ENCODE results near the gene ITFG1.

The ITFG1 gene

DNA sequence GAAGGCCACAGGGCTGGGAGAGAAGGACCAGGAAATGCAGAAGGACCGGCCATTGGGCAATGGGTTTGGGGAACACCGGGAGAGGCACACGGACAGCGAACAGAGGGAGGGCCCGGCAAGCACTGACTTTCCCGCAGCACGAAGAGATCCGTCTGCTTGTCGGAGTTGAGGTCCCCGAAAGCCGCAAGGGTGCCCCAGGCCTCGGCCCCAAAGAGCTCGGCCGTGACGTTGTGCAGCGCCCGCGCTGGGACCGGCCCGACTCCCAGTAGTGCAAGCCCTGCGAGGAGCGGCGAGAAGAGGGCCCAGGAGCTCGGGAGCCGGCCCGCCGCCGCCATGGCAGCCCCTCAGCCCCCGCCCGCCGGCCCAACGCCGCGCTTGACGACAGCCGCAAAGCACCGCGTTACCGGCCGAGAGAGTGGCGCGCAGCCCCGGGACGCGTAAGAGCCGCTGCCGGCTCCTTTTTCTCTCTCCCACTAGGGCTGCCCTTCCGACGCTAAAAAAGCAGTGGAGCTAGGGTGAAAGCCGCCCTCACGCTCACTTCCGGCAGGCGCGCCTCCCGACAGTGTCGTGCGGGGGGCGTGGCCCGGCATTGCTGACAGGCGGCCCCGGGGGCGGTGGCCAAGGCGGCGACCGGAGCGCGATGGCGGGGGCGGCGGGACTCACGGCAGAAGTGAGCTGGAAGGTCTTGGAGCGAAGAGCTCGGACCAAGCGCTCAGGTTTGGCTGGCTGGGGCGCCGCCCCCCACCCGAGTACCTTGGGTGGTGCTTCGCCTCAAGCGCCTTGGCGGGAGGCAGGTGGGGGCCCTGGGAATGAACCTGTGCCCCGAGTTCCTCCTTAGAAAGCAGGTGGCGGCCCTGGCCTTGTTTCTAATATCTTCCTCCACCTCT, at the start of gene ITFG1, which contains the start of gene PHKB:
Gene ITFG1 (minus strand): TSS at position 353 of the 887 bp plus-strand sequence. CDS start 18 bp downstream, at position 335.
Gene PHKB (plus strand): TSS at position 621 of the 887 bp plus-strand sequence. CDS start 20 bp downstream, at position 641.
- DNase-seq, result peak; percentile 76 to 79

- DNase-seq, result no peak
These were observed 46.8 kb upstream of the ITFG1 start for GRCh38 chr16:47507701-47508100.

DNA sequence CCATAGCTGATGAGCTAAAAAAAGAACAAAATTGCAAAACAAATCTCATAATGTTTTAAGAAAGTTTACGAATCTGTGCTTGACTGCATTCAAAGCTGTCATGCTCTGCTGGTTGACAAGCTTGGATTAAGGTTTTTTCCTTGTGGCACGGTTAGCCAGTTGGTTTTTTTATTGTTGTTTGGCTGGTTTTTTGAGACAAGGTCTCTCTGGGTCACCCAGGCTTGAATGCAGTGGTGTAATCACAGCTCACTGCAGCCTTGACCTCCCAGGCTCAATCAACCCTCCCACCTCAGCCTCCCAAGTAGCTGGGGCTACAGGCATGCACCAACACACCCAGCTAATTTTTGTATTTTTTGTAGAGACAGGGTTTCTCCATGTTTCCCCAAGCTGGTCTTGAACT, 45.9 kb upstream of the ITFG1 start:
- no peak for DNase-seq

GRCh38 chr16:47504599-47504998, 43.7 kb upstream of the ITFG1 start:
- no peak for DNase-seq

GRCh38 chr16:47503936-47504335, 43.1 kb upstream of the ITFG1 start:
- no peak for DNase-seq

DNA sequence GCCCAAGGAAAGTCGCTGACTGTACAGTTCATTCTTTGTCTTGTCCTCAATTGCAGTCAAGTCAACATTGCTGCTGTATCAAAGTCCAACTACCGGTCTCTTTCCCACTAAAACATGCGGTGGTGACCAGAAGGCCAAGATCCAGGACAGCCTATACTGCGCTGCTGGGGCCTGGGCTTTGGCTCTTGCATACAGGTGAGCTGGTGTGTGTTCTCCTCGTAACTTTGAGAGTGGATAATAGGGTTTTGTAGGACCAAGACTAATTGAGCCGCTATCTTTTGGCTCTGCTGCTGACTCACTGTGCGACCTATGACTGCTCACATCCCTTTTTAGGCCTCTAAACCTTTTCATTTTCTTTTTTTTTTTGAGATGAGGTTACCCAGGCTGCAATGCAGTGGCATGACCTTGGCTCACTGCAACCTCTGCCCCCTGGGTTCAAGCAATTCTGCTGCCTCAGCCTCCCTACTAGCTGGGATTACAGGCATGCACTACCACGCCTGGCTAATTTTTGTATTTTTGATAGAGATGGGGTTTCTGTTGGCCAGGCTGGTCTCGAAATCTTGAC, 38.9 kb upstream of the ITFG1 start:
- no peak for DNase-seq

DNA sequence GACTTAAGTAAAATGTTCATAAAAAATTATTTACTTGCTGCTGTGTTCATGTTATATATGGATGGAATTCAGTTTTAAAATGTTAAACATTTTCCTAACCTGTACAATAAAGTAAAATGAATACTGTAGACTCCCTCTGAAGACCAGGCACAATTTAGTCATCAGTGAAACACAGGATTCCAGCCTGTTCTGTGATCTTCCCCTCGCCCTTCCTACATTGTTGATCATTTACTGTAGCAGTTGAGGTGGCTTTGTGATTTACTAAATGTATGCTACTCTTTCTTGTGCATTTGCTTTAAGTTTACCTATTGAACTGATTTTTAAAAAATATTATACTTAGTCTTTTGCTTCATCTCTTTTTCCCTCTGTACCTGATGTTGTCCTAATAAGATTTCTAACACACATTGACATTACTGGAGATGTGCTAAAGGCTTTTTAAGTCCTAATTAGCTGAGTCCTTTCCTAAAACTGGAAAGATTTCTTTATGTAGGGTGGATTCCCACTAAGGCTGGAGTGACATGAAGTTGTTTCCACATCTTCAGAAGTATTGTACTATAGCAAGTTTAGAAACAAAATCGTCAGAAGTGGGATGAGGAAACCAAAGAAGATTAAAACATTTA, 38.3 kb upstream of the ITFG1 start:
- DNase-seq, result no peak

GRCh38 chr16:47493381-47494337, 32.8 kb upstream of the ITFG1 start:
- DNase-seq, result no peak

DNA sequence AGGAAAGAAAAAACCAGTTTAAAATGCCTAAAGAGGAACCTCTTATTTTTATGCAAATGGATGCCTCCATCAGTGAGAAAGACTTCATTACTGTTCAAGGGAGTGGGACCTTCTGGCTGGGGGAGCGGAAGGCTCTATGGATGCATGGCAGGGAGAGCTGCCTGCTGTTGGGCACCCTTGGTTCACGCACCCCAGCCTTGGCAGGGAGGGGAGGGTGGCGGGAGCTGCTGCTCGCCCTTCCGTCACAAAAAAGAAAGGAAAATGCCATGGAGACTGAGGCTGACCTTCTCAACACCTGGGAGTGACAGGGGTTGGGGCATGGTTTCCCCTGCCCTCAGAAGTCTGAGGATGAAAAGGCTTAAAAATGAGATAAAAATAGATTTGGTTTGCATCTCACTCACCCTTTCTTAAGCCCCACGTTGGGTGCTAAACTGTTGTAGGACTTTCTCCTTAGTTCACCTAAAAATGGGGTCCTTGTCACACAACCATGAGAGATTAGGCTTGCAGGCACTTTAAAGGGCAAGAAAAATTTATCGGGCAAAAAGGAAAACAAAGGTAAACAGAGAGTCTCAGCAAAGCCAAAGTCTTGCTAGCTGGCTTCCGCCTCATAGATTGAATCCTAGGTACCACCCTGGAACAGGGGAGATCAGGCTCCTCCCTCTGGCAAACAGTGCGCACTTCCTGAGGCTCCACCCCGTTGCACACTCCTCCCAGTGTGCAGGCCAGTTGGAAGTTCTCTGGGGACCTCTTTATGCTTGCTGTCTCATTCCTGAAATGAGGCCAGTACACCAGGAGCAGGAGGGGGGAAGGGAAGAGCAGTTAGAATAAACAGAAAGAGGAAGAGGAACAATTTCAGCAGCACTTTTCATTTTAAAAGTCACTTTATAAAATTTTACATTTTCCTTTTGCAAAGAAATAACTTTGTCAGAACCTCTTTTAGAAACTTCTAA, 31.8 kb upstream of the ITFG1 start:
- DNase-seq, result no peak

- DNase-seq, result no peak
These were observed 31.2 kb upstream of the ITFG1 start for GRCh38 chr16:47492036-47492427.

DNA sequence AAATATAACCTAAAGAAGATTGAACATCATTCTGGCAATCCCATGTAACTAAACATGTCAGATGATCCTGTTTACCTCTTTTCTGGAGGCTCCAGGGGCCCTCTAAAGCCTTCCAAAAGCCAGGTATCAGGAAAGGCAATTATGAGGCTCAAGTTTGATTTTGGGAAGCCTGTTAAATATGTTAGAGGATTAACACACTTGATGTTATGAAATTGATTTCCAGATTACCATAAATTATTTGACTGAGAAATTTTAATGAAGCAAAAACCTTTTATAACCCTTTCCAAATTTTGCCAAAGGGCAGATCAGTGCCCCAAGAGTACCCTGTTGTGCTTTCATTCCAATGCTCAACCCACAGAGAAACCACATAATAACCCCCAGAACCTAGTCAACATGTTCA, 29.6 kb upstream of the ITFG1 start:
- no peak for DNase-seq

GRCh38 chr16:47488051-47488450, 27.2 kb upstream of the ITFG1 start:
- no peak for DNase-seq

GRCh38 chr16:47486856-47487255, 26.0 kb upstream of the ITFG1 start:
- no peak for DNase-seq

GRCh38 chr16:47483616-47484015, 22.8 kb upstream of the ITFG1 start:
- no peak for DNase-seq

DNA sequence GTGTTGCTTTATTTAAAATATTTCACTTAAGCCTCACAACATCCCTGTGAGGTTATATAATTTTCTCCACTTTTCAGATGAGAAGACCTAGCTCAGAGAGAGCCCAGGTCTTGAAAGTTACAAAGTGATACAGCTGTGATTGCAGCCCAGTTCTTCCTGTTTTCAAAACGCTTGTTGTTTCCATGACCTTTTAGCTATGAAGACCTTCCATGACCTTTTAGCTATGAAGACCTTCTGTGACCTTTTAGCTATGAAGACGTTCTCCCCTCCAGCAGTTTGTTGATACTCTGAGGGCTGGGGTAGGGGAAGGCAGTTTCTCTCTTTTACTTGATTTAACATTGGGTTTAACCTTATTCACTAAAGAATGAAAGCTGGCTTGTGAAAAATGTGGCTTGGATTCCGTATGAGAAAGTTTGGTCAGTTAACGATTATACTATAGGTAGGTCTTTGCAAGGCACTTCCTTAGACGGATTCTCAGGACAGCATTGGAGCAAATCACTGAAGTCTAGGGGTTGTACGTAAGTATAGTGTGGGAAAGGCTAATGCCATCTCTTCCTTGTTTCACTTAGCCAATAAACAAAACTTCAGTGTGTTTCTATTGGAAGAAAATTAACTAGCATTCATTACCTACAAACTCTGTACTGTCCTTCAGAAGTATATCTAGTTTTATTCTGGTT, 21.0 kb upstream of the ITFG1 start:
- no peak for DNase-seq

DNA sequence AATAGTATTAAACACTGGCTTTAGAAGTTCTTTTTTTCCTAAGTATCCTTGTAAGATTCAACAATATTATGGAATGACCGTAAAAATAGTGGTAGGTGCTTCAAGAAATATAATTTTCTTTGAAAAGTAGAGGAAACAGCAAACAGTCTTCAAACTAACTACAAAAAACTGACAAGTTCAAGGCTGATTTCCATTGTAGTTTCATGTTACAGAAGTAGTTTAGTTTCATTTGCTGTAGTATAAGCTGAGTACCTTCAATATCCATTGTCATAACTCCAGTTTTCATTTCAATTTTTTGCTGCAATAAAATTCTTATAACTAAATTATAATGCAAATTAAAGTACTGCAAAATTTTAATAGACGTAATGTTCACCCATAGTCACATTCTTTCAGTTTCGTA, 19.5 kb upstream of the ITFG1 start:
- DNase-seq, result no peak

DNA sequence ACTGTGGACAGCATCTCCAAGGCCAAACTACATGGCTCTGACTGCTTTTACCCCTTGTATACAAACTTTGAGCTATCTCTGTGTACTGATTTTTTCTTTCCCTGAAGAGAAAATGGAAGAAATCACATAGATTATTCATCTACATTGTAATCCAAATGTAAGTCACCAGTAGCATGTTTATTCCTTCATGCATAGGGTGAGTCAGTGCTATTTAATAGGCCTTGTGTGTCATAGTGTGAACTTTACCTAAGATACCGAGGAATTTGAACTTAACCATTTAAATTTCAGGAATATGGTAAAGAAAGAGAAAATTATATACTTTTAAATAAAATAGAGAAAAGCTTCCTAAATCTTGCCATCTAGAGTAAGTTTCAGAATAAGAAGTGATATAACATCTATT, 16.8 kb upstream of the ITFG1 start:
- no peak for DNase-seq

DNA sequence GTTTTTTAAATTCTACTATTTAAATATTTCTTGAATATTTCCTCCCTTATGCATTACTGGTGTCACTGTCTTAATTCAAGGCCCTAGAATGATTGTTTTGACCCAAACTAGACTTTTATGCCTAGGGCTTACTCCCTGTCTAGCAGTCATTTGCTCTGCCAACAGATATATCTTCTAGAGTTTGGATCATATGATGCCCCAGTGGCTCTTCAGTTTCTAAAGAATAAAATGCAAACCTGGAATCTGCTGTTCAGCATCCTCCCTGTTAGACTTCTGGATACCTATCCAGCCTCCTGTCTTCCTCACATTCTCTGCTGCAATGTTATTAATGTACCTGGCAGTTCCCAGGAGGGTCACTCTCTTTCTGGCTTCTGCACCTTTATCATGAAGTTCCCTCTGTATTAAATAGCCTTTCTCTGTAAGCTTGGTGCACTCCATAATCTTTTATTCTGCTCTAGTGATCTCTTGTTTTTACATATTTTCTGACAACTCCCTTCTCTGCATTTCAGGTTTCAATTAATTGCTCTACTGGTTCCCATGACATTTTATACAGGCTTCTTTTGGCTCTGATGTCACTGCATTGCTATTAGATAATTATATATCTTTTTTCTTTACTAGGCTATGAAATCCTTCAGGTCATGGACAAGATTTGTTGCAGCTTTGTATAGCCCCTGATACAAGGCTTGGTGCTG, 15.9 kb upstream of the ITFG1 start:
- no peak for DNase-seq

GRCh38 chr16:47475786-47476185, 14.9 kb upstream of the ITFG1 start:
- DNase-seq, result no peak

DNA sequence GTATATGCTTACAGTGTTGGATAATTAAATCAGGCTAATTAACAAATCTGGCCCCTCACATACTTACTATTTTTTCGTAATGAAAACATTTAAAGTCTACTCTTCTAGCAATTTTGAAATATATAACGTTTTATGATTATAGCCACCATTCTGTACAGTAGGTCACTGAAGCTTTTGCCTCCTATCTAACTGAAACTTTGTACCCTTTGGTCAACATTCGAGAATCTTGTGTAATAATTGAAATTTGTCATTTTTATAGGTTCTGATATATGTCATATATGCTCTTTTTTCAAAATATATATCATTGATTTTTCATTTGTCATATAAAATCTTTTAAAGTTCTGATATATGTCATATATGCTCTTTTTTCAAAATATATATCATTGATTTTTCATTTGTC, 12.9 kb upstream of the ITFG1 start:
- no peak for DNase-seq

All from NCI-H1930 (cell line).